22Rv1 (cell line): ENCODE measurements around the gene NCOA6.

Source experiments
- ZFX ChIP-seq: fragments of 450-650 bp; IDR thresholded peaks from 2 replicates; pipeline ENCODE4 v1.6.1; 2017; ENCODE audit warnings: antibody characterized with exemption, borderline replicate concordance
- TF ChIP-seq, protein P1 (sequence below): fragments of 450-650 bp; IDR thresholded peaks from 2 replicates; pipeline ENCODE4 v1.5.1; 2017; ENCODE audit warnings: mild to moderate bottlenecking

DNA sequence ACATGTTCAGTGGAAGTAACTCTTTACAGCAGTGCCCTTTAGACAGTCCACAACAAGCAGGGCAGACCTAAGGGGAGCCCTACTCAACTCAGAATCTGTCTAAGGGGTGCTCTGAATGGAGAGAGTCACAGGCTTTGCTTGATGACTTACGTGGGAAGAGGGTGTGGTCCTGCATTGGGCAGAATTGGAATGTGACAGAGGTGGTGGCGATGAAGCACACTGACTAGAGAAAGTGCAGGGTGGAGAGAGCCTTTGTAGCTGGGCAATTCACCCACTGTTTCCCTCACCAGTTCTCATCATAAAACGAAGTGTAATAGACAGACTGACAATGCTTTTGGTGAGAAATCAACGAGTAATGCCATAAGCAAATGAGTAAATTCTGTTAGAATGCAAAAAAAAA, 110.1 kb downstream of the NCOA6 start:
- TF ChIP-seq, protein P1, sequence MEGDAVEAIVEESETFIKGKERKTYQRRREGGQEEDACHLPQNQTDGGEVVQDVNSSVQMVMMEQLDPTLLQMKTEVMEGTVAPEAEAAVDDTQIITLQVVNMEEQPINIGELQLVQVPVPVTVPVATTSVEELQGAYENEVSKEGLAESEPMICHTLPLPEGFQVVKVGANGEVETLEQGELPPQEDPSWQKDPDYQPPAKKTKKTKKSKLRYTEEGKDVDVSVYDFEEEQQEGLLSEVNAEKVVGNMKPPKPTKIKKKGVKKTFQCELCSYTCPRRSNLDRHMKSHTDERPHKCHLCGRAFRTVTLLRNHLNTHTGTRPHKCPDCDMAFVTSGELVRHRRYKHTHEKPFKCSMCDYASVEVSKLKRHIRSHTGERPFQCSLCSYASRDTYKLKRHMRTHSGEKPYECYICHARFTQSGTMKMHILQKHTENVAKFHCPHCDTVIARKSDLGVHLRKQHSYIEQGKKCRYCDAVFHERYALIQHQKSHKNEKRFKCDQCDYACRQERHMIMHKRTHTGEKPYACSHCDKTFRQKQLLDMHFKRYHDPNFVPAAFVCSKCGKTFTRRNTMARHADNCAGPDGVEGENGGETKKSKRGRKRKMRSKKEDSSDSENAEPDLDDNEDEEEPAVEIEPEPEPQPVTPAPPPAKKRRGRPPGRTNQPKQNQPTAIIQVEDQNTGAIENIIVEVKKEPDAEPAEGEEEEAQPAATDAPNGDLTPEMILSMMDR: no peak
- TF ChIP-seq ZFX: no peak
